Neural crest cell (in vitro differentiated cells): ENCODE data around the gene MAPK10. TPM values are rescaled to one million over a fixed set of nuclear protein-coding genes. Genes with fewer than 3 reads are reported as not detected.
"Not testable (repeated sequence)": the region's sequence is repeated elsewhere in the genome, so short reads cannot be mapped to it uniquely, and the experiment has no call there.

ENCODE experiments used
- DNase-seq: peaks from one replicate; pipeline ENCODE4 v3.0.0; 2021; ENCODE audit warnings: low read depth, mixed read lengths, low spot score
- H3K27ac Mint-ChIP-seq: one replicate; pipeline ENCODE4 v1.8.0; 2021; ENCODE audit warnings: mild to moderate bottlenecking, mixed read lengths; ENCODE audit not compliant: unreplicated experiment
- H3K27me3 Mint-ChIP-seq: 2 replicates; pipeline ENCODE4 v1.8.0; 2021; ENCODE audit warnings: low read depth, mild to moderate bottlenecking, mixed read lengths
- H3K36me3 Mint-ChIP-seq: 2 replicates; pipeline ENCODE4 v1.8.0; 2021; ENCODE audit warnings: low read depth, mild to moderate bottlenecking, mixed read lengths
- H3K4me1 Mint-ChIP-seq: 2 replicates; pipeline ENCODE4 v1.8.0; 2021; ENCODE audit warnings: mixed read lengths
- H3K4me3 Mint-ChIP-seq: one replicate; pipeline ENCODE4 v1.8.0; 2021; ENCODE audit warnings: mild to moderate bottlenecking, mixed read lengths
- H3K9me3 Mint-ChIP-seq: 2 replicates; pipeline ENCODE4 v1.8.0; 2021; ENCODE audit warnings: mixed read lengths
- CTCF ChIP-seq: fragments of 200-600 bp; sonication (generic); conservative IDR thresholded peaks from 2 replicates; pipeline ENCODE4 v1.5.0; 2021; ENCODE audit warnings: antibody characterized with exemption, mild to moderate bottlenecking
- total RNA-seq: library from RNA; stranded (reverse); gene quantifications from 2 replicates; pipeline ENCODE4 v1.2.1, GENCODE V29; 2021

The MAPK10 gene
- total RNA-seq, 1 donor from 2014 or later: 62.2 TPM

- no peak overlapping the region for H3K27ac Mint-ChIP-seq
- peaks cover 39% of the 10 kb centered on the region for H3K36me3 Mint-ChIP-seq
- no peak overlapping the region for H3K4me3 Mint-ChIP-seq
- peaks cover 11% of the 10 kb centered on the region for H3K9me3 Mint-ChIP-seq
- H3K27me3 Mint-ChIP-seq: no peaks in the 10 kb centered on the region
- no peak for TF ChIP-seq CTCF
- no peaks in the 10 kb centered on the region for H3K4me1 Mint-ChIP-seq
- DNase-seq: no peak
These were observed 175.5 kb downstream of the MAPK10 start for GRCh38 chr4:86184216-86184900.

GRCh38 chr4:86181585-86181984, 178.3 kb downstream of the MAPK10 start:
- H3K4me1 Mint-ChIP-seq: no peaks in the 10 kb centered on the region
- no peak for DNase-seq
- no peak overlapping the region for H3K27ac Mint-ChIP-seq
- peaks cover 11% of the 10 kb centered on the region for H3K9me3 Mint-ChIP-seq
- TF ChIP-seq CTCF: no peak
- peaks cover 33% of the 10 kb centered on the region for H3K36me3 Mint-ChIP-seq
- no peak overlapping the region for H3K4me3 Mint-ChIP-seq
- H3K27me3 Mint-ChIP-seq: no peaks in the 10 kb centered on the region

- Mint-ChIP-seq H3K4me3 (no peak overlapping the region), H3K27ac (no peak overlapping the region), H3K27me3 (no peaks in the 10 kb centered on the region), H3K36me3 (peaks cover 31% of the 10 kb centered on the region), H3K4me1 (no peaks in the 10 kb centered on the region), H3K9me3 (peaks cover 14% of the 10 kb centered on the region)
- no peak for TF ChIP-seq CTCF
- DNase-seq: no peak
These were observed 181.6 kb downstream of the MAPK10 start for GRCh38 chr4:86178211-86178610.

GRCh38 chr4:86174506-86174905, 185.3 kb downstream of the MAPK10 start:
- H3K9me3 Mint-ChIP-seq: peaks cover 9% of the 10 kb centered on the region
- no peak overlapping the region for H3K4me3 Mint-ChIP-seq
- no peak overlapping the region for H3K27ac Mint-ChIP-seq
- TF ChIP-seq CTCF: no peak
- no peaks in the 10 kb centered on the region for H3K4me1 Mint-ChIP-seq
- peaks cover 24% of the 10 kb centered on the region for H3K36me3 Mint-ChIP-seq
- H3K27me3 Mint-ChIP-seq: no peaks in the 10 kb centered on the region
- DNase-seq: no peak

- Mint-ChIP-seq H3K9me3 (peaks cover 10% of the 10 kb centered on the region), H3K36me3 (peaks cover 22% of the 10 kb centered on the region)
- not testable (repeated sequence) for H3K4me3 Mint-ChIP-seq, H3K27ac Mint-ChIP-seq, H3K27me3 Mint-ChIP-seq, DNase-seq, H3K4me1 Mint-ChIP-seq
These were observed 191.5 kb downstream of the MAPK10 start for GRCh38 chr4:86168335-86168734.

GRCh38 chr4:86160426-86160825, 199.4 kb downstream of the MAPK10 start:
- DNase-seq: no peak
- Mint-ChIP-seq H3K27me3 (no peaks in the 10 kb centered on the region), H3K36me3 (no peaks in the 10 kb centered on the region), H3K4me3 (no peak overlapping the region), H3K27ac (no peak overlapping the region), H3K9me3 (no peaks in the 10 kb centered on the region), H3K4me1 (peaks cover 7% of the 10 kb centered on the region)
- no peak for TF ChIP-seq CTCF
